NCI-H526 (cell line): Measurements from ENCODE around the gene DUOX2.

Experiments
- DNase-seq, 2 experiments: peaks; one replicate each; lab custom pipeline; 2025; lab: John Stamatoyannopoulos, UW

The DUOX2 gene

GRCh38 chr15:45114076-45114750 is at the start of gene DUOX2, which contains the start of gene DUOXA2:
DUOX2 (minus strand) TSS chr15:45114172; CDS start chr15:45113411, 761 bp downstream.
DUOXA2 (plus strand) TSS chr15:45114326; CDS start chr15:45114606, 280 bp downstream.
- peak in 1 of 2 experiments; percentile 43 for DNase-seq

GRCh38 chr15:45163508-45163856 is 49.5 kb upstream of the DUOX2 start:
- no peak for DNase-seq

GRCh38 chr15:45162771-45163507 is 49.0 kb upstream of the DUOX2 start:
- peak; percentile 53 to 85 for DNase-seq

GRCh38 chr15:45161666-45162065 is 47.7 kb upstream of the DUOX2 start:
- no peak for DNase-seq

GRCh38 chr15:45157974-45158373 is 44.0 kb upstream of the DUOX2 start:
- DNase-seq: no peak

GRCh38 chr15:45156744-45157455 is 42.9 kb upstream of the DUOX2 start:
- no peak for DNase-seq

- DNase-seq: no peak
Measured at GRCh38 chr15:45155739-45156138, 41.8 kb upstream of the DUOX2 start.

GRCh38 chr15:45151998-45152828 is 38.2 kb upstream of the DUOX2 start:
- DNase-seq: no peak

- no peak for DNase-seq
Measured at GRCh38 chr15:45150997-45151396, 37.0 kb upstream of the DUOX2 start.

- DNase-seq: no peak
Measured at GRCh38 chr15:45150481-45150880, 36.5 kb upstream of the DUOX2 start.

- DNase-seq: no peak
Measured at GRCh38 chr15:45149060-45149459, 35.1 kb upstream of the DUOX2 start.

GRCh38 chr15:45148076-45149059 is 34.4 kb upstream of the DUOX2 start:
- no peak for DNase-seq

- no peak for DNase-seq
Measured at GRCh38 chr15:45147606-45148005, 33.6 kb upstream of the DUOX2 start.

GRCh38 chr15:45146405-45146804 is 32.4 kb upstream of the DUOX2 start:
- no peak for DNase-seq

GRCh38 chr15:45144775-45145174 is 30.8 kb upstream of the DUOX2 start:
- no peak for DNase-seq

GRCh38 chr15:45143946-45144345 is 30.0 kb upstream of the DUOX2 start:
- DNase-seq: no peak

GRCh38 chr15:45143056-45143455 is 29.1 kb upstream of the DUOX2 start:
- no peak for DNase-seq

- DNase-seq: no peak
Measured at GRCh38 chr15:45141386-45141785, 27.4 kb upstream of the DUOX2 start.

- no peak for DNase-seq
Measured at GRCh38 chr15:45140557-45141250, 26.7 kb upstream of the DUOX2 start.

GRCh38 chr15:45139770-45140169 is 25.8 kb upstream of the DUOX2 start:
- no peak for DNase-seq
